Activated CD4-positive, alpha-beta T cell treated with anti-CD3 and anti-CD28 coated beads, Interleukin-2, amount 10 ng/mL, durations not matched to agents 24 days and 14 days (primary cell): ENCODE measurements around the gene ACSL5. TPM values are rescaled to one million over a fixed set of nuclear protein-coding genes. Genes with fewer than 3 reads are reported as not detected.
"Not testable (repeated sequence)": the region's sequence is repeated elsewhere in the genome, so short reads cannot be mapped to it uniquely, and the experiment has no call there.

Source experiments
- DNase-seq: peaks from one replicate; pipeline ENCODE4 v3.0.0; 2022
- H3K27ac Mint-ChIP-seq: one replicate; pipeline ENCODE4 v1.8.0; 2022; ENCODE audit warnings: mild to moderate bottlenecking, mixed read lengths
- H3K27me3 Mint-ChIP-seq: one replicate; pipeline ENCODE4 v1.8.0; 2022; ENCODE audit warnings: mixed read lengths
- H3K36me3 Mint-ChIP-seq: one replicate; pipeline ENCODE4 v1.8.0; 2022; ENCODE audit warnings: low read depth, mild to moderate bottlenecking, mixed read lengths
- H3K4me1 Mint-ChIP-seq: one replicate; pipeline ENCODE4 v1.8.0; 2021; ENCODE audit warnings: mixed read lengths
- H3K4me3 Mint-ChIP-seq: one replicate; pipeline ENCODE4 v1.8.0; 2022; ENCODE audit warnings: mild to moderate bottlenecking, moderate library complexity, mixed read lengths
- H3K9me3 Mint-ChIP-seq: one replicate; pipeline ENCODE4 v1.8.0; 2021; ENCODE audit warnings: mixed read lengths
- intact Hi-C: fragments of 100-400 bp; cut with micrococcal nuclease; formaldehyde crosslinking; loops from one replicate; pipeline ENCODE4 v1.15.1; 2023
- total RNA-seq: library from RNA; stranded (reverse); gene quantifications from 2 replicates; pipeline ENCODE4 v1.2.3, GENCODE V29; 2022

The ACSL5 gene
- total RNA-seq, 1 donor from 2014 or later: 48.6 TPM

DNA sequence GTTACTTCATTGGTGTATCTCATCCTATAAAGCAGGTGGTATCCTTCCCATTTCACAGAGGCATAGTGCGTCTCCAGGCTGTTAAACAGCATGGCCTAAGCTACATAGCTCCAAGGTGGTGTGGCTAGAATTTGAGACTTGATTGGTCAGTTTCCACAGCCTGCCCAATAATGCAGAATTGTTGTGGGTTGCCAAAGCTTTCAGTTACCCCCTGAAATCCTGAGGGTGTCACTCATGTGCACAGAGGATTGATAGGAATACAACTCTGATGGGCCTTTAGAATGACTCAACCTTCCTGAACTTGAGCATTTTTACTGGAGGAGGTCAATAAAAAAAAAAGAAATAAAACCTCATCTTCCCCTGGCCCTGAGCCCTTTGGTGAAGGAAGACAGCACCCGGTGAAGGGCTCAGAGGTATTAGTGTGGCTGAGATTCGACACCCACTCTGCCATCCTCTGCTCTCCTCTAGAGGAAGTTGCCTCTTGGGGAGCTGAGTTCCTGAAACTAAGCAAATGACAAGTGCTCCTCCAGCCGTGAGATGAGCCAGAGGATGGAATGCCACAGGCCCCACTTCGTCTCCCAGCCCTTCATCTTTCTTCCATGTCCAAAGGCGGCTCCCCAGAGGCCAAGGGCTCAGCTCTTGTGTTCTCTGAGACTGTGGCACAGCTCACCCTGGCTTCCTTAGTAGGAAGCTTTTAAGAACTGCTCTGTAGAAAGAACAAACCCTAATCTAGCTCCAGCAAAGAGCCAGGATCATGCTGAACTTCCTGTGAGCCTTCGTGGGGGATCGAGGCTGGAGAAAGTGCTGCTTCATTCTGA, 1.0 kb downstream of the ACSL5 start:
- Mint-ChIP-seq H3K27me3 (no peaks in the 10 kb centered on the region), H3K4me3 (peak overlapping the region; percentile 100)

DNA sequence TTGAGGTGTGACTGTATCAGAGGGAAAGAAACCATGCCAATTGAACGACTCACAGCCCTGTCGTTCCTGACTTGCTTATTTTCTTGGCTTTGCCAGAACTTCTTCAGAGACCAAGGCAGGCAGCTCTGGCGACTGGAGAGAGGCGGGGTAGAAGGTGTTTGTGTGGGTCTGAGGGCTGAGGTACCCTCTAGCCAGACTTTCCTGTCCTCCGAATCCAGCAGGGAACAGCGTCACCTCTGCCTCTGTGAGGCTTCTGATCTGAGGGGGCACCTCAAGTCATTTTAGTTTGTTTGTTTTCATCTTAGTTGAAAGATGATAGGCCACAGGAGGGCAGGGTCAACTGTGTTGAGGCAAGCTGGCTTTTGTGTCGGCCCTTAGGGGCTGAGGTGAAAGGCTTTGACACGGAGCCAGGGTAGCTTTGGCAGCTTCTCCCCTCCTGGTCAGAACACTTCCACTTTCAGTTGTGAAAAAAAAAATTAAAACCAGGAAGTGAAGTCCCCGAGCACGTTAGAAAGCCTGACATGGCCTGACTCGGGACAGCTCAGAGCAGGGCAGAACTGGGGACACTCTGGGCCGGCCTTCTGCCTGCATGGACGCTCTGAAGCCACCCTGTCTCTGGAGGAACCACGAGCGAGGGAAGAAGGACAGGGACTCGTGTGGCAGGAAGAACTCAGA, 1.9 kb downstream of the ACSL5 start:
- Mint-ChIP-seq H3K4me1 (peaks cover 52% of the 10 kb centered on the region), H3K36me3 (peaks cover 22% of the 10 kb centered on the region)
- intact Hi-C loops: loop anchor here (1.0 to 2.0 kb wide), 3 partner anchors 13 to 193 kb away; partner anchors contain the start of genes GPAM and ZDHHC6

More for the DNA sequence above, 1.0 kb downstream of the ACSL5 start:
- peaks cover 5% of the 10 kb centered on the region for H3K9me3 Mint-ChIP-seq
- intact Hi-C loops: no loop called here
- peaks cover 43% of the 10 kb centered on the region for H3K4me1 Mint-ChIP-seq
- peak; percentile 75 for DNase-seq
- peaks cover 13% of the 10 kb centered on the region for H3K36me3 Mint-ChIP-seq
- peak overlapping the region; percentile 100 for H3K27ac Mint-ChIP-seq

DNA sequence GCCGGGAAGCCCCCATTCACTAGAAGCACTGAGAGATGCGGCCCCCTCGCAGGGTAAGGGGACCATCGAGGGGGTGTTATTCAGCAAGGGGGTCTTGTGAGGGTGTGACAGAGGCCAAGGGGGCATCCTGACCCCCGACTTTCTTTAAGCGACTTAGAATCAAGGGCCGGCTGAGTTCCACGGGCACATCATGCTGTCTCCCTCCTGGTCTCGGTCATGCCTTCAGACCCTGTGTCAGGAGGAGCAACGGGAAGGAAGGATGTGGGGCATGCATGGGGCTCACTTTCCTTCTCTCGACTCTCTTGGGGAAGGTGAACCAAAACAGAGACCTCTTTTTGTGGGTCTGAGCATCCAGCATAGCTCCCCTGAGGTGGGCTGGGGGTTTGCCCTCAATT, 2.5 kb downstream of the ACSL5 start:
- no peak for DNase-seq
- H3K36me3 Mint-ChIP-seq: peaks cover 27% of the 10 kb centered on the region
- peak overlapping the region; percentile 100 for H3K4me3 Mint-ChIP-seq
- H3K9me3 Mint-ChIP-seq: peaks cover 4% of the 10 kb centered on the region
- intact Hi-C loops: loop anchor here (1.0 to 2.0 kb wide), 3 partner anchors 13 to 194 kb away; partner anchors contain the start of genes GPAM and ZDHHC6
- H3K27me3 Mint-ChIP-seq: no peaks in the 10 kb centered on the region
- peaks cover 55% of the 10 kb centered on the region for H3K4me1 Mint-ChIP-seq
- peak overlapping the region; percentile 100 for H3K27ac Mint-ChIP-seq

More for the DNA sequence above, 1.9 kb downstream of the ACSL5 start:
- H3K27ac Mint-ChIP-seq: peak overlapping the region; percentile 100
- peak overlapping the region; percentile 100 for H3K4me3 Mint-ChIP-seq
- DNase-seq: peak; percentile 88
- peaks cover 8% of the 10 kb centered on the region for H3K9me3 Mint-ChIP-seq
- no peaks in the 10 kb centered on the region for H3K27me3 Mint-ChIP-seq

DNA sequence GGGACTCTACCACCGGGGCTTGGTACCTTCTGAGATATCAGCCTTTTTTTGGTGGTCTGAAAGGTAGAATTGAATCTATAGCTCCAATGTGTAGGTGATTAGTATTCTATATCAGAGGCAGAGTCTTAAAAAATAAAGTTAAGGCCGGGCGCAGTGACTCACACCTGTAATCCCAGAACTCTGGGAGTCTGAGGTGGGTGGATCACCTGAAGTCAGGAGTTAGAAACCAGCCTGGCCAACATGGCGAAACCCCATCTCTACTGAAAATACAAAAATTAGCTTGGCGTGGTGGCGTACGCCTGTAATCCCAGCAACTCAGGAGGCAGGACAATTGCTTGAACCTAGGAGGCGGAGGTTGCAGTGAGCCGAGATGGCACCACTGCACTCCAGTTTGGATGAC, 3.2 kb downstream of the ACSL5 start:
- peaks cover 55% of the 10 kb centered on the region for H3K4me1 Mint-ChIP-seq
- peak overlapping the region; percentile 71 for H3K27ac Mint-ChIP-seq
- intact Hi-C loops: loop anchor here (2.0 kb wide), 1 partner anchor 194 kb away; the partner anchor contains the start of gene GPAM
- peaks cover 29% of the 10 kb centered on the region for H3K36me3 Mint-ChIP-seq
- H3K4me3 Mint-ChIP-seq: peak overlapping the region; percentile 100
- H3K27me3 Mint-ChIP-seq, H3K9me3 Mint-ChIP-seq, DNase-seq: not testable (repeated sequence)

DNA sequence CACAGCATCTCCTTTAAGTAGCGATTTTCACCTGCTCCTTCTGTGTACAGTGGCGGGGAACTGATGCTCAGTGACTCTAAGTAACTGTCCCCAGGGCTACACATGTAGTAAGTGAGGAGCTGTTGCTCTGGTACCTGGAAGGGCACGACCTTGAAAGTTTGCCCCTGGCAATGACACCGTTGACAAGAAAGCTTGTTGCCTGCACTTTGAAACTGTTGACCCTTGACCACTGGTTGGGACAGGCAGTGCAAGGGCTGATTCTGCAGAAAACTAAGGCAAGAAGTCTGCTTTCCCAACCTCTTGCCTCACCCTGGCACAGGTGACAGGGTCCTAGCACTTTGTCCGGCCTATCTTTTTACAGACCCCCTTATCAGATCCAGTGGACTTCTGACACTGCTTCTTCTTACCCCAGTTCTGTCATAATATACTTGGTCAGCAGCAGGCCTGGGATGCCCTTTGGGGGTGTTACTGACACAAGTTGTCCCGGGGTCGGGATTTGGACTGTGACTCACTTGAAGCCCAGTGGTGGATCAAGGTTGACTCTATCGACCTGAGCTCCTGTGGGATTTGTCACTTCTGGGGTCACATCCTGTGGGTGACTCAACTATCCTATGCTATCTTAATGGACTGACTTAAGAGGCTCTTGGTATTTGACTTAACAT, 5.8 kb downstream of the ACSL5 start:
- H3K4me3 Mint-ChIP-seq: no peak overlapping the region
- H3K27ac Mint-ChIP-seq: no peak overlapping the region
- intact Hi-C loops: no loop called here
- DNase-seq: no peak
- peaks cover 3% of the 10 kb centered on the region for H3K9me3 Mint-ChIP-seq
- H3K27me3 Mint-ChIP-seq: no peaks in the 10 kb centered on the region
- H3K4me1 Mint-ChIP-seq: peaks cover 63% of the 10 kb centered on the region
- peaks cover 42% of the 10 kb centered on the region for H3K36me3 Mint-ChIP-seq

DNA sequence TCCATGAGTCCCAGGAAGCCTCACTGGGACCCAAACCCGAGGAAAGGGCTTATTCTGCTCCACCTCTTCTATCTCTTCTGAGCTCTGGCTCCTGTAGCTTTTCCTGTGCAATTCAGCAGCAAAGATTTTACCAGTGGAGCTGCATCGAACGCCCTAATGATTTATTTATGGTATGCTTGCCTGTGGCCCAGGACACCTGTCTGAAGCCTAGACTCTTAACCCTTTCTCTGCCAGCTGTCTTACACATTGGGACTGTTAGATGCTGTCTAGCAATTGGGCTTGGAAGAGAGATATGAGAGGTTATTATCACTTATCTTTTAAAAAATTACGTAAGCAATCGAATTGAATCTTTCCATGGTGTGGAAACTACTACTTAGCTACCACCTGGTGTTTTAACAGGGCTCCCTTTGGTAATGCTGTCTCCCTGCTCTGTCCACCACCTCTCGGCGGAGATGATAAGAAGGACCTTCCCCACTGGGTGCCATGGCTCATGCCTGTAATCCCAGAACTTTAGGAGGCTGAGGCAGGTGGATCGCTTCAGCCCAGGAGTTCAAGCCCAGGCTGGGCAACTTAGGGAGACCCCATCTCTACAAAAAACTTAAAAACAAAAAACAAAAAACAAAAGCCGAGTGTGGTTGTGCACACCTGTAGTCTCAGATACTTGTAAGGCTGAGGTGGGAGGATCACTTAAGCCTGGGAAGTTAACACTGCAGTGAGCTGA, 8.8 kb downstream of the ACSL5 start:
- intact Hi-C loops: no loop called here
- Mint-ChIP-seq H3K4me1 (peaks cover 47% of the 10 kb centered on the region), H3K27me3 (no peaks in the 10 kb centered on the region), H3K4me3 (no peak overlapping the region), H3K27ac (no peak overlapping the region), H3K9me3 (peaks cover 3% of the 10 kb centered on the region), H3K36me3 (peaks cover 46% of the 10 kb centered on the region)
- DNase-seq: no peak

GRCh38 chr10:112383325-112383724, 9.4 kb downstream of the ACSL5 start:
- H3K4me3 Mint-ChIP-seq: no peak overlapping the region
- intact Hi-C loops: no loop called here
- no peak overlapping the region for H3K27ac Mint-ChIP-seq
- peaks cover 3% of the 10 kb centered on the region for H3K9me3 Mint-ChIP-seq
- no peak for DNase-seq
- peaks cover 49% of the 10 kb centered on the region for H3K4me1 Mint-ChIP-seq
- peaks cover 44% of the 10 kb centered on the region for H3K36me3 Mint-ChIP-seq
- H3K27me3 Mint-ChIP-seq: no peaks in the 10 kb centered on the region

DNA sequence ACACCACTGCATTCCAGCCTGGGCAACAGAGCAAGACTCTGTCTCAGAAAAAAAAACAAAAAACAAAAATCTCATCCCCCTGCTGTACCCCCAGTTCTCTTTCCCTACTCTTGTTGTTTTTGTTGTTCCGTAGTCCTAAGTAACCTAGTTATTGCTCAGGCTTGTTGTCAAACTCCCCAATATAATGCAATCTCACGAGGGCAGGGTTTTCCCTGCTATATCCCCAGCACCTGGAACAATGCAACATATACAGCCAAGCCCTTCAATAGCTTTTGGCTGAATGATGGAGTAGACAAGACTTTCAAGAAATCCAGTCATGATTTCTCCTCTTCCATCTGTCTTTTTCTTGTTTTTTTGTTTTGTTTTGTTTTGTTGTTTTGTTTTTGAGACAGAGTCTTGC, 10.2 kb downstream of the ACSL5 start:
- intact Hi-C loops: no loop called here
- Mint-ChIP-seq H3K4me3 (no peak overlapping the region), H3K27ac (no peak overlapping the region), H3K36me3 (peaks cover 38% of the 10 kb centered on the region), H3K9me3 (peaks cover 3% of the 10 kb centered on the region), H3K4me1 (peaks cover 52% of the 10 kb centered on the region), H3K27me3 (no peaks in the 10 kb centered on the region)
- no peak for DNase-seq

DNA sequence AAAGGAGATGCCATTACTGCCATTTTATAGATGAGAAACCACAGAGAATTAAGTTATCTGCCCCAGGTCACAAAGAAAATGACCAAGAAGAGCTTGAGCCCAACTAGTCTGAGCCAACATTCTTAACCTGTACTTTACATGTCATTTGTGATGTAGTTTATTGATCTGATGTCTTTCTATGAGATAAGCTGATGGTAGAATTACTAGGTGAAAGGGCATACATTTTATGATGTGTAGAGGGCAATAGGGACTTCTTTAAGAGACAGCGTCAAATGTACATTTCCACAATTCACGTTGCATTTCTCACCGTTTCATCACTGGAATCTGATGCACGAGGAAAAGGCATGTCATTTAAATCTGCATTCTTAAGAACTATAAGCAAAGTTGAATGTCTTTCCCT, 11.3 kb downstream of the ACSL5 start:
- intact Hi-C loops: no loop called here
- Mint-ChIP-seq H3K4me1 (peaks cover 53% of the 10 kb centered on the region), H3K27me3 (no peaks in the 10 kb centered on the region), H3K9me3 (peaks cover 3% of the 10 kb centered on the region), H3K36me3 (peaks cover 35% of the 10 kb centered on the region), H3K4me3 (no peak overlapping the region), H3K27ac (no peak overlapping the region)
- no peak for DNase-seq

GRCh38 chr10:112388056-112388455, 14.1 kb downstream of the ACSL5 start:
- not testable (repeated sequence) for DNase-seq, H3K4me3 Mint-ChIP-seq, H3K27me3 Mint-ChIP-seq, H3K9me3 Mint-ChIP-seq
- intact Hi-C loops: loop anchor here (2.0 kb wide), 2 partner anchors 59 to 139 kb away; partner anchors contain the start of genes VTI1A and ZDHHC6
- Mint-ChIP-seq H3K27ac (peak overlapping the region; percentile 42), H3K4me1 (peaks cover 44% of the 10 kb centered on the region), H3K36me3 (peaks cover 27% of the 10 kb centered on the region)

DNA sequence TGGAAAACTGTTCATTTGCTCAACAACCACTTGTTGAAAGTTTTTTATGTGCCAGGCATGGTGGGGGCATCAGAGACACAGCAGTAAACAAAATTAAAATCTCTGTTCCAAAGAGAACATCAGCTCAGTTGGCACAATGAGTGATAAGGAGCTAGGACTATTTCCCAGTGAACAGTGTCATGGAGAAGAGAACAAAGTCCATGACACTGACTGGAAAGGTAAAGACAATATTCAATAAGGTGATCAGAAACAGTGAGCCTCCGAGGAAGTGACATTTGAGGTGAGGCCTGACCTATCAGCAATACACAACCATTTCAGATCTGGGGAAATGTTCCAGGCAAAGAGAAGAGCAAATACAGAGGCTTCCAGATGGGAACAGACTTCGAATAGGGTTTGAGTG, 14.6 kb downstream of the ACSL5 start:
- Mint-ChIP-seq H3K27ac (peak overlapping the region; percentile 88), H3K4me3 (no peak overlapping the region), H3K36me3 (peaks cover 28% of the 10 kb centered on the region), H3K27me3 (no peaks in the 10 kb centered on the region), H3K4me1 (peaks cover 46% of the 10 kb centered on the region), H3K9me3 (no peaks in the 10 kb centered on the region)
- intact Hi-C loops: loop anchor here (2.0 kb wide), 2 partner anchors 58 to 138 kb away; partner anchors contain the start of genes VTI1A and ZDHHC6
- no peak for DNase-seq

DNA sequence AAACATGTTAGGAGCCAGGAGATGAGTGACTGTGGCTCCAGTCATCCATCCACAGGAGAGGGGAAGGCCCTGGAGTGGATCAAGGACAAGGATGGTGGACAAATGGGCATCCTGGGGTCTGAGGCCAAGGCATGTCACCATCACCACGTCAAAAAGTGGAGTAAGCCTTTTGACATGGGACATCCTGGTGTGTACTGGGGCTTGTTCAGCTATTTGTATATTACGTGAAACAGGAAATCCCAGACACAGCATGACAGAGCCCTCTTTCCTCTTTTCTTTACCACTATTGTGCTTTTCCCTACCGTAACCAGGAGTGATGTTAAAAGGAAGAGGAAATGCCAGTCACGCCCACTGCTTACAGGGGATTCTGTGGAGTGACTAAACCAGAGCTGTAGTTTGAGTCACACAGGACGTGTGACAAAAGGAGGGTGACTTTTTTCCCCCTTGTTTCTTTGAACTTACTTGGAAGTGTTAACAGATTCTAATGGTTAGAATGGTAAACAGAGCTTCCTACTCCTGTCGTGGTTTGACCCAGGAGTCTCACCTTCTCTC, 15.4 kb downstream of the ACSL5 start:
- H3K4me3 Mint-ChIP-seq: peak overlapping the region; percentile 70
- no peaks in the 10 kb centered on the region for H3K9me3 Mint-ChIP-seq
- peaks cover 27% of the 10 kb centered on the region for H3K36me3 Mint-ChIP-seq
- DNase-seq: peak; percentile 84
- H3K4me1 Mint-ChIP-seq: peaks cover 48% of the 10 kb centered on the region
- intact Hi-C loops: loop anchor here (1.0 to 2.0 kb wide), 3 partner anchors 13 to 137 kb away; partner anchors contain the start of genes VTI1A and ZDHHC6
- no peaks in the 10 kb centered on the region for H3K27me3 Mint-ChIP-seq
- peak overlapping the region; percentile 88 for H3K27ac Mint-ChIP-seq
